Neural cell (in vitro differentiated cells): Measurements from ENCODE around the gene BRMS1.
A peak's percentile ranks its signal among the peaks of the same experiment; 100 is the strongest.

Source experiments
- EZH2 ChIP-seq: fragments of 200-600, 300-800 bp; shearing (Covaris generic), sonication (generic); IDR thresholded peaks from 2 replicates; pipeline ENCODE4 v1.6.1; 2014; ENCODE audit warnings: antibody characterized with exemption, low read length, borderline replicate concordance, mild to moderate bottlenecking; ENCODE audit not compliant: insufficient read depth, poor library complexity, severe bottlenecking
- POLR2AphosphoS5 ChIP-seq: IDR thresholded peaks from 2 replicates; pipeline ENCODE4 v1.6.1; 2012
- RAD21 ChIP-seq: fragments of 450-650 bp; conservative IDR thresholded peaks from 2 replicates; pipeline ENCODE4 v1.6.1; 2014; ENCODE audit warnings: antibody characterized with exemption, mild to moderate bottlenecking, moderate library complexity
- TAF1 ChIP-seq: IDR thresholded peaks from 2 replicates; pipeline ENCODE4 v1.6.1; 2012; ENCODE audit warnings: low read depth
- TF ChIP-seq, protein P1 (sequence below): fragments of 450-650 bp; IDR thresholded peaks from 2 replicates; pipeline ENCODE4 v1.5.1; 2014; ENCODE audit warnings: antibody characterized with exemption, mild to moderate bottlenecking, moderate library complexity; ENCODE audit not compliant: poor library complexity, severe bottlenecking
- TF ChIP-seq, protein P2 (sequence below): IDR thresholded peaks from 2 replicates; pipeline ENCODE4 v1.6.1; 2012; ENCODE audit warnings: borderline replicate concordance

DNA sequence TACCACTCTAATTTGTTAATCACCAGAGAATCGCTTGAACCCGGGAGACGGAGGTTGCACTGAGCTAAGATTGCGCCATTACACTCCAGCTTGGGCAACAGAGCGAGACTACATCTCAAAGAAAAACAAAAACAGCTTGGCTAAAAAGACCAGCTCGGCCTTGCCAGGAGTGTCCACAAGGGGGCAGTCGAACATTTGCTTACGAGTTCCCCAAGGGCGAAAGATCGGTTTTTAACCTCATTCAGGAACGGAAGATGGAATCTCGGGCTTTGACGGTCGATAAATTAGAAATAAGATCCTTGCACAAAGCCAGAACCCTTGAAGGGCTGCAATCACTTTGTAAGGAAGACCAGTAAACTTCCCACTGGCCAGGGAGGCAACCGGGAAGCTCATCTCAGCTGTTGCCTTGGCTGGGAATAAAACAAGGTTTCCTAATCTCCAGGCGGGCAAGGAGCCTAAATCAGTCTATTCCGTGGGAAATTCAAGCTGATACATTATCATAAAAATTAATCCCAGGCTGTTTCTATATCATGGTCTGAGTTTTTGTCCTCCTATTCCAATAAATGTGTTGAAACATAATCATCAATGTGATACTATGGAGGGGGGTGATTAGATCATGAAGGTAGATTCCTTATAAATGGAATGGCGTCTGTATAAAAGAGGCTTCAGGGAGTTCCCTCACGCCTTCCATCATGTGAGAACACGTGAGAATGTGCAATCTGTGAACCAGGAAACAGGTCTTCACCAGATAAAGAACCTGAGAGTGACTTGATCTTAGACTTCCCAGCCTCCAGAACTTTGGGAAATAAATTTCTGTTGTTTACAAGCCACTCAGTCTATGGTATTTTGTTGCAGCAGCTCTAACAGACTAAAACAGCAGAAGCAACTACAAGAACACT, 41.5 kb upstream of the BRMS1 start:
- TF ChIP-seq, protein P1, sequence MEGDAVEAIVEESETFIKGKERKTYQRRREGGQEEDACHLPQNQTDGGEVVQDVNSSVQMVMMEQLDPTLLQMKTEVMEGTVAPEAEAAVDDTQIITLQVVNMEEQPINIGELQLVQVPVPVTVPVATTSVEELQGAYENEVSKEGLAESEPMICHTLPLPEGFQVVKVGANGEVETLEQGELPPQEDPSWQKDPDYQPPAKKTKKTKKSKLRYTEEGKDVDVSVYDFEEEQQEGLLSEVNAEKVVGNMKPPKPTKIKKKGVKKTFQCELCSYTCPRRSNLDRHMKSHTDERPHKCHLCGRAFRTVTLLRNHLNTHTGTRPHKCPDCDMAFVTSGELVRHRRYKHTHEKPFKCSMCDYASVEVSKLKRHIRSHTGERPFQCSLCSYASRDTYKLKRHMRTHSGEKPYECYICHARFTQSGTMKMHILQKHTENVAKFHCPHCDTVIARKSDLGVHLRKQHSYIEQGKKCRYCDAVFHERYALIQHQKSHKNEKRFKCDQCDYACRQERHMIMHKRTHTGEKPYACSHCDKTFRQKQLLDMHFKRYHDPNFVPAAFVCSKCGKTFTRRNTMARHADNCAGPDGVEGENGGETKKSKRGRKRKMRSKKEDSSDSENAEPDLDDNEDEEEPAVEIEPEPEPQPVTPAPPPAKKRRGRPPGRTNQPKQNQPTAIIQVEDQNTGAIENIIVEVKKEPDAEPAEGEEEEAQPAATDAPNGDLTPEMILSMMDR: peak; percentile 90
- TF ChIP-seq POLR2AphosphoS5 (no peak), TAF1 (no peak), RAD21 (peak; percentile 71), EZH2 (no peak)
- TF ChIP-seq, protein P2, sequence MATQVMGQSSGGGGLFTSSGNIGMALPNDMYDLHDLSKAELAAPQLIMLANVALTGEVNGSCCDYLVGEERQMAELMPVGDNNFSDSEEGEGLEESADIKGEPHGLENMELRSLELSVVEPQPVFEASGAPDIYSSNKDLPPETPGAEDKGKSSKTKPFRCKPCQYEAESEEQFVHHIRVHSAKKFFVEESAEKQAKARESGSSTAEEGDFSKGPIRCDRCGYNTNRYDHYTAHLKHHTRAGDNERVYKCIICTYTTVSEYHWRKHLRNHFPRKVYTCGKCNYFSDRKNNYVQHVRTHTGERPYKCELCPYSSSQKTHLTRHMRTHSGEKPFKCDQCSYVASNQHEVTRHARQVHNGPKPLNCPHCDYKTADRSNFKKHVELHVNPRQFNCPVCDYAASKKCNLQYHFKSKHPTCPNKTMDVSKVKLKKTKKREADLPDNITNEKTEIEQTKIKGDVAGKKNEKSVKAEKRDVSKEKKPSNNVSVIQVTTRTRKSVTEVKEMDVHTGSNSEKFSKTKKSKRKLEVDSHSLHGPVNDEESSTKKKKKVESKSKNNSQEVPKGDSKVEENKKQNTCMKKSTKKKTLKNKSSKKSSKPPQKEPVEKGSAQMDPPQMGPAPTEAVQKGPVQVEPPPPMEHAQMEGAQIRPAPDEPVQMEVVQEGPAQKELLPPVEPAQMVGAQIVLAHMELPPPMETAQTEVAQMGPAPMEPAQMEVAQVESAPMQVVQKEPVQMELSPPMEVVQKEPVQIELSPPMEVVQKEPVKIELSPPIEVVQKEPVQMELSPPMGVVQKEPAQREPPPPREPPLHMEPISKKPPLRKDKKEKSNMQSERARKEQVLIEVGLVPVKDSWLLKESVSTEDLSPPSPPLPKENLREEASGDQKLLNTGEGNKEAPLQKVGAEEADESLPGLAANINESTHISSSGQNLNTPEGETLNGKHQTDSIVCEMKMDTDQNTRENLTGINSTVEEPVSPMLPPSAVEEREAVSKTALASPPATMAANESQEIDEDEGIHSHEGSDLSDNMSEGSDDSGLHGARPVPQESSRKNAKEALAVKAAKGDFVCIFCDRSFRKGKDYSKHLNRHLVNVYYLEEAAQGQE: no peak
